H1 (cell line): ENCODE measurements around the gene NFKBIL1. TPM values are rescaled to one million over a fixed set of nuclear protein-coding genes. Genes with fewer than 3 reads are reported as not detected.
"Not testable (repeated sequence)": the region's sequence is repeated elsewhere in the genome, so short reads cannot be mapped to it uniquely, and the experiment has no call there.

Source experiments
- CTCF ChIA-PET: fragments of 300-600 bp; sonication (Branson Sonifier 250); formaldehyde crosslinking; loops from one replicate; lab custom pipeline; 2021; ENCODE audit not compliant: partially characterized antibody; lab: Charles Lee
- POLR2A ChIA-PET: fragments of 300-600 bp; sonication (Branson Sonifier 250); formaldehyde crosslinking; loops from one replicate; lab custom pipeline; 2021; ENCODE audit warnings: inconsistent platforms; ENCODE audit not compliant: partially characterized antibody; lab: Charles Lee
- DNase-seq, 2 experiments: peaks; one replicate each; pipeline versions ENCODE4 v3.0.0 to v3.0.0-alpha.2; 2010 to 2022; ENCODE audit warnings: low spot score in 2 of 2, low read depth in 1 of 2, mixed read lengths in 1 of 2
- FAIRE-seq: peaks from 2 replicates; lab custom pipeline; 2011; peaks lifted over from hg19 to GRCh38; lab: Jason Lieb, UNC
- H2AFZ ChIP-seq: 2 replicates; pipeline ENCODE4 v1.8.1; 2012; ENCODE audit warnings: low read length, inconsistent platforms
- H2AK5ac ChIP-seq: 2 replicates; pipeline ENCODE4 v1.6.1; 2013; ENCODE audit warnings: low read depth, low read length
- H2BK120ac ChIP-seq: replicated peaks from 2 replicates; pipeline ENCODE3; 2013; ENCODE audit warnings: low read depth, low read length, inconsistent platforms
- H2BK12ac ChIP-seq: 2 replicates; pipeline ENCODE4 v1.6.1; 2013; ENCODE audit warnings: low read depth, low read length
- H2BK15ac ChIP-seq: 2 replicates; pipeline ENCODE4 v1.6.1; 2013; ENCODE audit warnings: low read length
- H2BK20ac ChIP-seq: 2 replicates; pipeline ENCODE4 v1.6.1; 2013; ENCODE audit warnings: low read length
- H2BK5ac ChIP-seq: 2 replicates; pipeline ENCODE4 v1.6.1; 2013; ENCODE audit warnings: low read depth, low read length
- H3K14ac ChIP-seq: 2 replicates; pipeline ENCODE4 v1.6.1; 2013; ENCODE audit warnings: inconsistent platforms; ENCODE audit not compliant: insufficient read length
- H3K18ac ChIP-seq: 2 replicates; pipeline ENCODE4 v1.6.1; 2013; ENCODE audit warnings: low read length; ENCODE audit errors: extremely low read depth
- H3K23ac ChIP-seq: 2 replicates; pipeline ENCODE4 v1.6.1; 2013; ENCODE audit warnings: inconsistent platforms; ENCODE audit not compliant: insufficient read length
- H3K23me2 ChIP-seq: 2 replicates; pipeline ENCODE4 v1.6.1; 2013; ENCODE audit warnings: low read depth, low read length
- H3K27ac ChIP-seq: 2 replicates; pipeline ENCODE4 v1.6.1; 2011; ENCODE audit warnings: low read depth, low read length, inconsistent platforms
- H3K27me3 ChIP-seq, 4 experiments: replicated peaks in 1 of 4; 1 replicate in 1 of 4; 2 replicates in 3 of 4; pipeline versions ENCODE4 v1.6.1 to v1.8.1; 2011 to 2013; ENCODE audit warnings: low read length in 3 of 4, mild to moderate bottlenecking in 3 of 4, inconsistent platforms in 2 of 4, mixed read lengths in 2 of 4, moderate library complexity in 1 of 4; ENCODE audit not compliant: control insufficient read depth in 3 of 4, insufficient read depth in 3 of 4; ENCODE audit errors: extremely low read depth in 1 of 4
- H3K36me3 ChIP-seq, 4 experiments: 2 replicates each; pipeline versions ENCODE4 v1.6.1 to v1.8.1; 2011 to 2013; ENCODE audit warnings: mild to moderate bottlenecking in 4 of 4, low read length in 3 of 4, moderate library complexity in 2 of 4, control low read depth in 1 of 4, inconsistent platforms in 1 of 4; ENCODE audit not compliant: insufficient read depth in 4 of 4, control insufficient read depth in 2 of 4
- H3K4ac ChIP-seq: replicated peaks from 2 replicates; pipeline ENCODE3; 2013; ENCODE audit warnings: low read length, low read depth, mixed read lengths, inconsistent platforms; ENCODE audit not compliant: insufficient read length
- H3K4me1 ChIP-seq, 4 experiments: replicated peaks in 1 of 4; 1 replicate in 1 of 4; 2 replicates in 3 of 4; pipeline versions ENCODE4 v1.6.1 to v1.8.1; 2011 to 2013; ENCODE audit warnings: low read length in 3 of 4, inconsistent platforms in 2 of 4, mixed read lengths in 1 of 4; ENCODE audit not compliant: insufficient read depth in 4 of 4, control insufficient read depth in 3 of 4
- H3K4me2 ChIP-seq, 2 experiments: 2 replicates each; pipeline versions ENCODE4 v1.6.1 to v1.8.1; 2011 to 2013; ENCODE audit warnings: low read depth in 2 of 2, low read length in 2 of 2, control low read depth in 1 of 2, inconsistent platforms in 1 of 2, mild to moderate bottlenecking in 1 of 2; ENCODE audit not compliant: insufficient read depth in 1 of 2
- H3K4me3 ChIP-seq, 4 experiments: fragments of 200-600, 300-600 bp in 1 of 4; sonication (generic), shearing (Covaris generic), sonication (Bioruptor Twin) in 1 of 4; 2 replicates each; pipeline versions ENCODE4 v1.5.1 to v1.8.1; 2011 to 2016; ENCODE audit warnings: low read length in 4 of 4, low read depth in 3 of 4, control low read depth in 2 of 4, inconsistent platforms in 2 of 4, mild to moderate bottlenecking in 2 of 4, mixed read lengths in 1 of 4, moderate library complexity in 1 of 4; ENCODE audit not compliant: insufficient read depth in 2 of 4; ENCODE audit errors: extremely low read depth in 1 of 4
- H3K56ac ChIP-seq: replicated peaks from 2 replicates; pipeline ENCODE3; 2013; ENCODE audit warnings: low read depth, mild to moderate bottlenecking, mixed read lengths, low read length, inconsistent platforms; ENCODE audit not compliant: insufficient read length
- H3K79me1 ChIP-seq: 2 replicates; pipeline ENCODE4 v1.6.1; 2013; ENCODE audit warnings: low read depth, low read length, control low read depth
- H3K79me2 ChIP-seq, 2 experiments: 2 replicates each; pipeline versions ENCODE4 v1.6.1 to v1.8.1; 2012 to 2013; ENCODE audit warnings: low read length in 2 of 2, mild to moderate bottlenecking in 2 of 2, inconsistent platforms in 1 of 2; ENCODE audit not compliant: insufficient read depth in 2 of 2, control insufficient read depth in 1 of 2
- H3K9ac ChIP-seq, 4 experiments: replicated peaks in 1 of 4; 1 replicate in 1 of 4; 2 replicates in 3 of 4; pipeline versions ENCODE4 v1.6.1 to v1.8.1; 2011 to 2013; ENCODE audit warnings: low read depth in 3 of 4, low read length in 3 of 4, control low read depth in 2 of 4, mild to moderate bottlenecking in 2 of 4, moderate library complexity in 2 of 4, inconsistent platforms in 1 of 4; ENCODE audit errors: extremely low read depth in 1 of 4
- H3K9me3 ChIP-seq, 2 experiments: 2 replicates each; pipeline versions ENCODE4 v1.6.1 to v1.8.1; 2012 to 2013; ENCODE audit warnings: mild to moderate bottlenecking in 2 of 2, moderate library complexity in 2 of 2, control low read depth in 1 of 2, inconsistent platforms in 1 of 2, low read depth in 1 of 2, low read length in 1 of 2, mixed read lengths in 1 of 2; ENCODE audit not compliant: insufficient read depth in 2 of 2
- H4K20me1 ChIP-seq, 2 experiments: replicated peaks in 1 of 2; 2 replicates each; pipeline versions ENCODE3 to v1.8.1; 2011 to 2013; ENCODE audit warnings: inconsistent platforms in 2 of 2, low read length in 2 of 2, mild to moderate bottlenecking in 1 of 2; ENCODE audit not compliant: insufficient read depth in 2 of 2, control insufficient read depth in 1 of 2
- H4K5ac ChIP-seq: 2 replicates; pipeline ENCODE4 v1.6.1; 2013; ENCODE audit warnings: low read length, low read depth, mixed read lengths, inconsistent platforms; ENCODE audit not compliant: insufficient read length
- H4K8ac ChIP-seq: 2 replicates; pipeline ENCODE4 v1.8.0; 2013; ENCODE audit warnings: mild to moderate bottlenecking, moderate library complexity, low read length, inconsistent platforms; ENCODE audit not compliant: insufficient read depth; ENCODE audit errors: extremely low read depth
- H4K91ac ChIP-seq: replicated peaks from 2 replicates; pipeline ENCODE3; 2013; ENCODE audit warnings: low read length, mixed read lengths, inconsistent platforms; ENCODE audit not compliant: insufficient read length
- WGBS, 2 experiments: shearing (Covaris generic) in 1 of 2; methylation state at CpG; one replicate each; pipeline versions ENCODE4 v1.1.6 to v1.1.7; 2013 to 2015; ENCODE audit warnings: low lambda C conversion rate in 2 of 2, mixed read lengths in 2 of 2, inconsistent platforms in 1 of 2, low coverage in 1 of 2, missing lambda C conversion rate in 1 of 2; ENCODE audit not compliant: insufficient replicate concordance in 2 of 2, insufficient coverage in 1 of 2, insufficient read length in 1 of 2; ENCODE audit errors: extremely low coverage in 1 of 2, missing lambda C conversion rate in 1 of 2; 5-methylcytosine and 5-hydroxymethylcytosine counted together
- polyA plus RNA-seq, 7 experiments: library from polyadenylated mRNA; depleted of rRNA in 3 of 7; stranded (reverse) in 5 of 7; unstranded in 2 of 7; fragments of >200 nt in 5 of 7; fragments of 200-250 nt in 2 of 7; gene quantifications; 1 replicate in 5 of 7; 2 replicates in 1 of 7; 4 replicates in 1 of 7; pipeline versions ENCODE4 v1.2.1 to v1.2.3, GENCODE V29; 2011 to 2013; ENCODE audit warnings: missing spikeins in 2 of 7, mixed read lengths in 2 of 7
- total RNA-seq: library from RNA; stranded (reverse); fragmentation: NEBNext Ultra II Directional; extraction: Animal tissue kit (Norgen Biotek cat#: 25700); gene quantifications from 2 replicates; pipeline ENCODE4 v1.2.1, GENCODE V29; 2021

The NFKBIL1 gene
- total and polyA plus RNA-seq, 2 of the 8 experiments (the other 6 are each of a cell fraction or from before 2014, with no cell fraction given), result 7.5 to 11.2 TPM

- not testable (repeated sequence) for H3K4me1 ChIP-seq, H3K14ac ChIP-seq, H2BK5ac ChIP-seq, H3K23ac ChIP-seq, H3K56ac ChIP-seq, H3K27ac ChIP-seq, H4K8ac ChIP-seq, H3K18ac ChIP-seq, H3K9ac ChIP-seq, H2BK120ac ChIP-seq, H2AK5ac ChIP-seq, DNase-seq, H2AFZ ChIP-seq, FAIRE-seq, H3K4ac ChIP-seq, H2BK15ac ChIP-seq, H3K23me2 ChIP-seq, H4K91ac ChIP-seq, H4K20me1 ChIP-seq, H3K79me2 ChIP-seq, H2BK20ac ChIP-seq, H3K27me3 ChIP-seq, H3K79me1 ChIP-seq, H3K36me3 ChIP-seq, H3K4me2 ChIP-seq, H3K9me3 ChIP-seq, H2BK12ac ChIP-seq, H4K5ac ChIP-seq, H3K4me3 ChIP-seq
- POLR2A ChIA-PET, result interaction anchor here (0.5 to 2.0 kb wide), 3 partner anchors 10 to 1711 kb away, joined by 3 to 5 read pairs (median 3); no protein-coding TSS in a partner anchor
- CTCF ChIA-PET, result interaction anchor here (0.8 to 22.0 kb wide), 5 partner anchors 2 to 96 kb away, joined by 3 to 640 read pairs (median 254); partner anchors contain the start of genes ATP6V1G2, LST1, LTB and NCR3
- 85% methylated on average over 5 of the region's 5 CpGs; no CpG with 5 or more reads in 1 of the 2 experiments for WGBS, 2 experiments
These were observed 43.3 kb downstream of the NFKBIL1 start for GRCh38 chr6:31590691-31591090.
